ENCODE data around the gene LCE2D. TPM values are rescaled to one million over a fixed set of nuclear protein-coding genes. Genes with fewer than 3 reads are reported as not detected.
"Not testable (repeated sequence)": the region's sequence is repeated elsewhere in the genome, so short reads cannot be mapped to it uniquely, and the experiment has no call there.

Gene LCE2D, protein sequence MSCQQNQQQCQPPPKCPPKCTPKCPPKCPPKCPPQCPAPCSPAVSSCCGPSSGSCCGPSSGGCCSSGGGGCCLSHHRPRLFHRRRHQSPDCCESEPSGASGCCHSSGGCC
- total RNA-seq (ENCODE audit: insufficient read depth, low replicate concordance) = not detected

GRCh38 chr1:152663098-152663497 lies at the start of gene LCE2D:
LCE2D (plus strand) TSS chr1:152663380; CDS start chr1:152664106, 726 bp downstream.
- no peak for DNase-seq (ENCODE audit: low spot score)

- no peak for DNase-seq (ENCODE audit: low spot score)
Observed at GRCh38 chr1:152613511-152613910, 49.7 kb upstream of the LCE2D start, which contains the start of gene LCE3B. LCE3B (plus strand) TSS chr1:152613811; CDS start chr1:152613811, 0 bp downstream.

- no peak for DNase-seq (ENCODE audit: low spot score)
Observed at GRCh38 chr1:152621993-152622392, 41.2 kb upstream of the LCE2D start.

GRCh38 chr1:152622803-152623202 lies 40.4 kb upstream of the LCE2D start, which contains the start of gene LCE3A:
LCE3A (minus strand) TSS chr1:152623103; CDS start chr1:152623103, 0 bp downstream.
- no peak for DNase-seq (ENCODE audit: low spot score)

- no peak for DNase-seq (ENCODE audit: low spot score)
Observed at GRCh38 chr1:152623203-152623844, 39.9 kb upstream of the LCE2D start.

- no peak for DNase-seq (ENCODE audit: low spot score)
Observed at GRCh38 chr1:152626744-152627143, 36.4 kb upstream of the LCE2D start.

GRCh38 chr1:152630596-152630995 lies 32.6 kb upstream of the LCE2D start:
- DNase-seq (ENCODE audit: low spot score) = no peak

DNA sequence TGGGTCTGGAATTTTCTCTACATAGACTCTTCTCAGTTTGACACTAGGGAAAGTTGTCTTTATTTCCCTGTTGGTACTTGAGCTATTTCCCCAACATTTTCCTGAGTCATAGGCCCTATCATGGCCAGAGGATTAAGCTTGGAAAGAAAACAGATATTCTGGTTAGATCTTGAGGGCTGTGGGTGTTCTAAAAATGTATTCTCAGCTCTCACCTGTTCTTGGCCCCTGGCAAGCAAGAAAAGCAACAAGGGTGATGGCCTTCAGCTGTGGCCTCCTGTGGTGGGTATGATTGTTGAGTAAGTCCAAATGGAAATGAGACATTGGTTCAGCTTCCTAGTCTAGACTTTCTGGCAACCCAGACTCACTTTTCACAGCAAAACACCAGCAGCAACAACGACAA lies 22.8 kb upstream of the LCE2D start:
- no peak for DNase-seq (ENCODE audit: low spot score)

GRCh38 chr1:152643945-152644344 lies 19.2 kb upstream of the LCE2D start:
- DNase-seq (ENCODE audit: low spot score) = no peak

DNA sequence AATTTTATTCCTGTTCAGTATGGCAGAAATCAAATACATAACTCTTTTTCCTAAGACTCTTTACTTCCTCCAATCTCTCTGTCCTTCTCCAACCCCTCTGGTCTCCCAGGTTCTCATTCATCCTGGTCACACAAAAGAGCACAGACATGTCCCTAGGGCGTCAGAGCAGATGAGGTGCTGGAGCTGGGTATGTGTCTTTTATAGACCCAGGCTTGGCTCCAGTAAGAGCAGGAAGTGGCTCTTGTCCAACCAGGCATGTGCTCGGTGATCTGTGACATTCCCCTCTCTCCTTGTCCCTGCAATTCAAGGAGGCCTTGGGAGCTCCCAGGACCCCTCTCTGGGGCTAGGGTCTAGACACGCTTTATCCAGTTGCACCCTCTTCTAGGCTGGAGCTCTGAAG lies 18.0 kb upstream of the LCE2D start:
- DNase-seq (ENCODE audit: low spot score) = no peak

- DNase-seq (ENCODE audit: low spot score) = no peak
Observed at GRCh38 chr1:152646656-152647055, 16.5 kb upstream of the LCE2D start.

DNA sequence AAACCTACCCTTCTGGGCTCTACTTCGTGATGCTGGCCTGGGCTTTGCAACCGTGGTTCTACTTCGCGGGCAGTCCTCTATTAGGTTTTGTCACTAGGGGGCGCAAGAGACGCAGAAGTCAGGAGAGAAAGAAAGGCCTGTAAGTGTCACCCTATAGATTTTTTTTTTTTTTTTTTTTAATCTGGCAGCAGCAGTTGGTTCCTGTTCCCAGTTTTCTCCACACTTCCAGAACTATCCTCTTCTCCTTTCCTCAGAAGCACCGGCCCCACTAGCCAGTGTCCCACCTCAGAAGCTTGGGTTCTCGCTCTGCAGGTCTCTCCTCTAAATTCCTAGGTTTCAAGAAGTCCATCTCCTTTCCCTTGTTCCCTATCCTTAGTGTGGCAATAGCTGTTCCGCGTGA lies 9.1 kb upstream of the LCE2D start:
- peak; percentile 15 for DNase-seq (ENCODE audit: low spot score)

DNA sequence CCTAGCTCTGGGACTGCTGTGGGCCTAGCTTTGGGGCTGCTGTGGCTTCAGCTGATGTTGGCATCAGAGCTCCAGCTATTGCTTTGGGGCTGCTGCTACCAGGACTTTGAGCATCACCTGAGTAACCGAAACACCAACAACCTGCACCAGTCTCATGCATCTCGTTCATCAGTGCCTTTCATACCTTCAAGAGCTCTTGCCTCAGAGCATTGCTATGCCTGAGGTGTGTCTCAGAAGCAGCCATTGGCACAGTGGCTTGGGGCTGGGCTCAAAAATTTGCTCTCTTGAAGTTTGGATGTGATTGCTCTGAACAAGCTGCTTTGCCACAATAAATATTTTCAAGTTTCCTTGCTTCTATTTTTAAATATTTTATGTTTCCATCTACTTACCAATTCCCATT lies 6.7 kb upstream of the LCE2D start:
- DNase-seq (ENCODE audit: low spot score) = no peak

DNA sequence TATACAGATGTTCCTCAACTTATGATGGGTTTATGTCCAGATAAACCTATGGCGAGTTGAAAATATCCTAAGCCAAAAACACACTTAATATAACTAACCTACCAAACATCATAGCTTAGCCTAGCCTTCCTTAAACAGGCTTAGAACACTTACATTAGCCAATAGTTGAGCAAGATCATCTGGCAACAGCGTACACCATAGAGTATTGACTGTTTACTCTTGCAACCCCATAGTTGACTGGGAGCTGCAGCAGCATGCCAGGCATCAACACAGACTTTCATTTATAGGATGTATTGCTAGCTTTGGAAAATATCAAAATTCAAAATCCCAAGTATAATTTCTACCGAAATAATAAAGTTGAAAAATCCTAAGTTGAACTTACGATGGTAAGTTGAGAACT lies 5.5 kb upstream of the LCE2D start:
- no peak for DNase-seq (ENCODE audit: low spot score)

DNA sequence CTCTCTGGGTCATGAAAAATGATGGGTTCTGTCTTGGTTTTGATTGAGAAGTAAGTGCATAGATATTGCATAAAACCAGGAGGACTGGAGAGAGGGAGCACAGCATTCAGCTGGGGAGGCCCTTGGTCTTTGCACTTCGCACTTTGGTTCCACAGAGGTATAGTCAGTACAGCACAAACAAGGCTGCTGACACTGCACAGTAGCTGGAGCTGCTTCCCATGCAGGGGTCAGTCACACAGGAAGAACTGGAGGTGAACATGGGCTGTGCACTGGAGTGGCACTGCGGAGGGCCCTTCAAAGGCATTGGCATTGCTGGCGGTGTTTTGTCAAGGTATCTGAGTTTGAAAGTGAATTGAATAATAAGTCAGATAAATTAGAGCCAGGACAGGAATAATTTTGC lies 4.5 kb upstream of the LCE2D start:
- no peak for DNase-seq (ENCODE audit: low spot score)

- not testable (repeated sequence) for DNase-seq (ENCODE audit: low spot score)
Observed at GRCh38 chr1:152666171-152666570, 3.0 kb downstream of the LCE2D start.

- no peak for DNase-seq (ENCODE audit: low spot score)
Observed at GRCh38 chr1:152667648-152668047, 4.5 kb downstream of the LCE2D start.

DNA sequence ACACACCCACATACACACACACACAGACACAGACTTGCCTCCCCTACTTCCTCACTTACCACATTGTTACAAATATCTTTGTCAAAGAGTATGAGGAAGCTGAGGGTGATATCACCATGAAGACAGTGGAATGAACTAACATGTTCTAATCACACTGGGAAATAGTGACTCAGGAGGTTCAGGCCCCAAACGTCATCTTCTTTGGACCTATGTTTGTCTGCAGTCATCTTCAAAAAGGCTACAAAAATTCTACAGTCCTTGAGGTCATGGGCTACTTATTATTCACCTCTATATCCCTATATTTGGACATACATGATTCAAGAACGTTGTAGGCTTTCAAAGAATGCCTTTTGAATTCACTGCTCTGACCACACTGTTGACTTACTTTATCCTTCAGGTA lies 9.8 kb downstream of the LCE2D start:
- DNase-seq (ENCODE audit: low spot score) = no peak

DNA sequence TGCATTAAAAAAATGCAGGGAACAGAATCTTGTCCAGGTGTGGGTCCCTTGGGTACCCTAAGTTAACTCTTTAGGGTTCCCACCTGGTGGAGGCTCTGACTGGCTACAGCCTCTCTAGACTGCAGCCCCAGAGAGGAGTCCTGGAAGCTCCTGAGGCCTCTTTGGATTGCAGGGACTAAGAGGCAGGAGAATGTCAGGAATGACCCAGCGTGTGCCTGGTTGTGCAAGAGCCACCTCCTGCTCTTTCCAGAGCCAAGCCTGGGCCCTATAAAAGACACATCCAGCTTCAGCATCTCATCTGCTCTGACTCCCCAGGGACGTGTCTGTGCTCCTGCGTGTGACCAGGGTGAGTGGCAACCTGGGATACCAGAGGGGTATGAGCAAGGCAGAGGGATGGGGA lies 11.8 kb downstream of the LCE2D start, which contains the start of gene LCE2C:
TSS of gene LCE2C (plus strand) at position 297 of the 400 bp plus-strand sequence. CDS start 737 bp downstream, outside the sequence.
- not testable (repeated sequence) for DNase-seq (ENCODE audit: low spot score)

DNA sequence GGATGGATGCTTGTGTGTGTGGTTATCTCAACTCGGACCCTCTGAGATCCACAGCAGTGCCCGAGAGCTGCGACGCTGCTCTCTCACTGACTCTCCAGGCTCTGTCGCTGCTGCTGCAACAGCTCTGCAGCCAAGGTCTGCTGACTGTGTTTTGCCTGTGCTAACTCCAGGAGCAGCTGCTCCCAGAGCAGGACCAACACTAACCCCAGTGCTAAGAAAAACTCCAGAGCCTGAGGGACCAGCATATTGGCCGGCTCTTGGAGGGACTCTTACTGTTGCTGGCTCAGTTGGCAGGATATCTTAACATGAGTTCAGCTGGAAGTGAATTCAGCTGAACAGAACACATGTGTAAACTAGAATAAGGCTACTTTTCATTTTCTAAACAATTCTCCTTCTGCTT lies 16.3 kb downstream of the LCE2D start:
- no peak for DNase-seq (ENCODE audit: low spot score)

GRCh38 chr1:152681616-152682015 lies 18.4 kb downstream of the LCE2D start:
- DNase-seq (ENCODE audit: low spot score) = no peak

DNA sequence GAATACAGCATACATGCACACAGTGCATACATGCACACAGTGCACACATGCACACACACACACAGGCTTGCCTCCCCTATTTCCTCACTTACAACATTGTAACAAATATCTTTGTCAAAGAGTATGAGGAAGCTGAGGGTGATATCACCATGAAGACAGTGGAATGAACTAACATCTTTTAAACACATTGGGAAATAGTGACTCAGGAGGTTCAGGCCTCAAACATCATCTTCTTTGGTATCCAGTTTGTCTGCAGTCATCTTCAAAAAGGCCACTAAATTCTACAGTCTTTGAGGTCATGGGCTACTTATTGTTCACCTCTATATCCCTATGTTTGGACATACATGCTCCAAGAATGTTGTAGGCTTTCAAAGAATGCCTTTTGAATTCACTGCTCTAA lies 20.7 kb downstream of the LCE2D start:
- DNase-seq (ENCODE audit: low spot score) = no peak

DNA sequence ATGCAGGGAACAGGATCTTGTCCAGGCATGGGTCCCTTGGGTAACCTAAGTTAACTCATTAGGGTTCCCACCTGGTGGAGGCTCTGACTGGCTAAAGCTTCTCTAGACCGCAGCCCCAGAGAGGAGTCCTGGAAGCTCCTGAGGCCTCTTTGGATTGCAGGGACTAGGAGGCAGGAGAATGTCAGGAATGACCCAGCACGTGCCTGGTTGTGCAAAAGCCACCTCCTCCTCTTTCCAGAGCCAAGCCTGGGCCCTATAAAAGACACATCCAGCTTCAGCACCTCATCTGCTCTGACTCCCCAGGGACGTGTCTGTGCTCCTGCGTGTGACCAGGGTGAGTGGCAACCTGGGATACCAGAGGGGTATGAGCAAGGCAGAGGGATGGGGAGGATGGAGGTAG lies 22.6 kb downstream of the LCE2D start, which contains the start of gene LCE2B:
TSS of gene LCE2B (plus strand) at position 301 of the 400 bp plus-strand sequence. CDS start 721 bp downstream, outside the sequence.
- DNase-seq (ENCODE audit: low spot score) = not testable (repeated sequence)
